Endothelial cell of umbilical vein (primary cell): ENCODE data around the gene PAXX. TPM values are rescaled to one million over a fixed set of nuclear protein-coding genes. Genes with fewer than 3 reads are reported as not detected.

Experiments
- BruUV-seq: library from RNA; stranded (reverse); fragments of 400-500 nt; replicated peaks from 2 replicates; lab custom pipeline; 2021; lab: Mats Ljungman, UMichigan
- CTCF ChIA-PET: fragments of 300-600, 350-600 bp; sonication (Branson Sonifier 250); formaldehyde crosslinking; loops from one replicate; lab custom pipeline; 2021; ENCODE audit warnings: antibody characterized with exemption, inconsistent platforms; lab: Charles Lee
- POLR2A ChIA-PET: fragments of 300-600, 350-600 bp; sonication (Branson Sonifier 250); formaldehyde crosslinking; loops from one replicate; lab custom pipeline; 2021; ENCODE audit warnings: antibody characterized with exemption, inconsistent platforms; lab: Charles Lee
- DNase-seq: peaks from one replicate; pipeline ENCODE4 v3.0.0-alpha.2; 2011; ENCODE audit warnings: low read depth, low spot score
- FAIRE-seq: peaks from 2 replicates; lab custom pipeline; 2011; peaks lifted over from hg19 to GRCh38; lab: Jason Lieb, UNC
- H2AFZ ChIP-seq: 2 replicates; pipeline ENCODE4 v1.6.0; 2012; ENCODE audit warnings: low read depth, low read length, control low read depth, inconsistent platforms
- H3K27ac ChIP-seq: 2 replicates; pipeline ENCODE4 v1.5.1; 2011; ENCODE audit warnings: low read depth, mild to moderate bottlenecking, control low read depth, low read length, moderate library complexity; ENCODE audit not compliant: insufficient read depth
- H3K27me3 ChIP-seq, 2 experiments: 2 replicates each; pipeline versions ENCODE4 v1.6.0 to v1.6.1; 2011; ENCODE audit warnings: low read length in 2 of 2, mixed read lengths in 1 of 2; ENCODE audit not compliant: control insufficient read depth in 2 of 2, insufficient read depth in 2 of 2
- H3K36me3 ChIP-seq, 2 experiments: 2 replicates in 1 of 2; 3 replicates in 1 of 2; pipeline ENCODE4 v1.5.1; 2011; ENCODE audit warnings: low read length in 2 of 2, mild to moderate bottlenecking in 1 of 2, moderate library complexity in 1 of 2; ENCODE audit not compliant: control insufficient read depth in 2 of 2, insufficient read depth in 2 of 2; ENCODE audit errors: extremely low read depth in 1 of 2
- H3K4me1 ChIP-seq: 3 replicates; pipeline ENCODE4 v1.5.1; 2011; ENCODE audit warnings: mild to moderate bottlenecking, low read length; ENCODE audit not compliant: control insufficient read depth, insufficient read depth; ENCODE audit errors: extremely low read depth
- H3K4me2 ChIP-seq: 2 replicates; pipeline ENCODE4 v1.6.1; 2011; ENCODE audit warnings: low read length, control low read depth, mixed read lengths; ENCODE audit not compliant: insufficient read depth
- H3K4me3 ChIP-seq, 3 experiments: fragments of 200-600 bp in 1 of 3; sonication (generic), shearing (Covaris generic) in 1 of 3; replicated peaks in 1 of 3; 2 replicates each; pipeline ENCODE4 v1.5.1; 2011 to 2016; ENCODE audit warnings: control low read depth in 3 of 3, low read length in 3 of 3, mild to moderate bottlenecking in 2 of 3, inconsistent platforms in 1 of 3, low read depth in 1 of 3, moderate library complexity in 1 of 3; ENCODE audit not compliant: insufficient read depth in 1 of 3
- H3K79me2 ChIP-seq: 2 replicates; pipeline ENCODE4 v1.6.0; 2012; ENCODE audit warnings: low read length, inconsistent platforms; ENCODE audit not compliant: control insufficient read depth, insufficient read depth
- H3K9ac ChIP-seq: replicated peaks from 2 replicates; pipeline ENCODE3; 2011; ENCODE audit warnings: low read length, control low read depth; ENCODE audit not compliant: insufficient read depth; ENCODE audit errors: extremely low read depth
- H3K9me1 ChIP-seq: replicated peaks from 3 replicates; pipeline ENCODE4 v1.6.0; 2011; ENCODE audit warnings: mild to moderate bottlenecking, low read length; ENCODE audit not compliant: control insufficient read depth, insufficient read depth; ENCODE audit errors: extremely low read depth
- H3K9me3 ChIP-seq: replicated peaks from 2 replicates; pipeline ENCODE4 v1.5.1; 2012; ENCODE audit warnings: low read length, inconsistent platforms; ENCODE audit not compliant: control insufficient read depth, insufficient read depth
- H4K20me1 ChIP-seq: replicated peaks from 2 replicates; pipeline ENCODE3; 2011; ENCODE audit warnings: mild to moderate bottlenecking, low read length; ENCODE audit not compliant: control insufficient read depth, insufficient read depth; ENCODE audit errors: extremely low read depth
- EZH2 ChIP-seq: IDR thresholded peaks from 2 replicates; pipeline ENCODE4 v1.6.1; 2012; ENCODE audit warnings: borderline replicate concordance, low read depth, mild to moderate bottlenecking, moderate library complexity, low read length, inconsistent platforms; ENCODE audit not compliant: severe bottlenecking
- FOS ChIP-seq: IDR thresholded peaks from 2 replicates; pipeline ENCODE4 v1.6.1; 2011; ENCODE audit warnings: mild to moderate bottlenecking, low read length, moderate library complexity, borderline replicate concordance; ENCODE audit not compliant: insufficient read depth
- GATA2 ChIP-seq: IDR thresholded peaks from 2 replicates; pipeline ENCODE4 v1.7.0; 2011; ENCODE audit warnings: low read depth, mild to moderate bottlenecking, moderate library complexity, mixed read lengths, low read length; ENCODE audit not compliant: insufficient read length, insufficient read depth
- JUN ChIP-seq: IDR thresholded peaks from 2 replicates; pipeline ENCODE4 v1.6.1; 2011; ENCODE audit warnings: borderline replicate concordance, low read depth; ENCODE audit not compliant: insufficient read length, insufficient read depth
- MAX ChIP-seq: IDR thresholded peaks from 2 replicates; pipeline ENCODE4 v1.6.1; 2011; ENCODE audit not compliant: insufficient read depth, insufficient read length
- MYC ChIP-seq: IDR thresholded peaks from one replicate; pipeline ENCODE4 v1.6.1; 2011; ENCODE audit warnings: mild to moderate bottlenecking, low read depth, low read length
- POLR2A ChIP-seq: IDR thresholded peaks from 2 replicates; pipeline ENCODE4 v1.6.1; 2012; ENCODE audit warnings: low read depth, mild to moderate bottlenecking, control low read depth, low read length
- POLR2AphosphoS5 ChIP-seq: IDR thresholded peaks from 2 replicates; pipeline ENCODE4 v1.6.1; 2012; ENCODE audit warnings: low read depth, mild to moderate bottlenecking, control low read depth, low read length, moderate library complexity; ENCODE audit not compliant: insufficient read depth
- dilution Hi-C: fragments of 300-500 bp; cut with MboI; formaldehyde crosslinking; loops from one replicate; pipeline ENCODE4 v1.15.0; 2019; ENCODE audit warnings: low sequenced_read_pairs; ENCODE audit not compliant: extremely low pct_ligation_motif_present
- intact Hi-C: fragments of 100-400 bp; cut with micrococcal nuclease; formaldehyde crosslinking; loops from one replicate; pipeline ENCODE4 v1.10.0; 2022
- polyA plus RNA-seq, 4 experiments: library from polyadenylated mRNA; depleted of rRNA in 3 of 4; stranded (reverse) in 3 of 4; unstranded in 1 of 4; fragments of >200 nt; gene quantifications; 2 replicates each; pipeline versions ENCODE4 v1.2.1 to v1.2.3, GENCODE V29; 2011 to 2012; ENCODE audit warnings: missing spikeins in 1 of 4
- total RNA-seq: library from RNA; stranded (reverse); gene quantifications from 2 replicates; pipeline ENCODE4 v1.2.3, GENCODE V29; 2021
- TF ChIP-seq, protein P1 (sequence below), 2 donors: IDR thresholded peaks; 1 replicate in 1 of 2; 2 replicates in 1 of 2; pipeline ENCODE4 v1.5.1; 2011; ENCODE audit warnings: low read length in 2 of 2, mild to moderate bottlenecking in 2 of 2, moderate library complexity in 2 of 2, control low read depth in 1 of 2, inconsistent platforms in 1 of 2, low read depth in 1 of 2; ENCODE audit not compliant: insufficient read depth in 1 of 2; ENCODE audit errors: extremely low read depth in 1 of 2

PAXX gene
- total and polyA plus RNA-seq, 2 donors (not counting 3 experiments of a cell fraction or from before 2014, with no cell fraction given), result 34.0 to 35.0 TPM

DNA sequence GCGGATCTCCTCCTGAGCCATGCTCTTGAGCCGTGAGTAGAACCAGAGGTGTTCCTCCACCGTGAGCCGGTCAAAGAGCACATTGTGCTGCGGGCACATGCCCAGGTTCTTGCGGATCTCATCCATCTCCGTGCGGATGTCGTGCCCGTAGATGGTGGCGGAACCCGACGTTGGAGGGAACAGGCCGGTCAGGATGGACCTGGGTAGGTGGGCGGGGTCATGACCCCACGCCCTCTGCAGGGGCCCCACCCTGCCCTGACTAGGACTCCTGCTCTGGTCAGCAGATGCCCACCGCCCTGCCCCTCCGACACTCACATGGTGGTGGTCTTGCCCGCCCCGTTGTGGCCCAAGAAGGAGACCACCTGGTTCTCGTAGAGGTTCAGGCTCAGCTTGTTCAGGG lies 23.8 kb downstream of the PAXX start:
- ChIA-PET CTCF (interaction anchor here (2.0 kb wide), 1 partner anchor 13 kb away, joined by 10 read pairs; no protein-coding TSS in a partner anchor), POLR2A (no interaction called here)
- no peaks in the 10 kb centered on the region for H3K4me1 ChIP-seq
- H3K4me3 ChIP-seq, result no peak overlapping the region
- no peak overlapping the region for H3K4me2 ChIP-seq
- H3K27me3 ChIP-seq, result no peaks in the 10 kb centered on the region
- TF ChIP-seq, protein P1, sequence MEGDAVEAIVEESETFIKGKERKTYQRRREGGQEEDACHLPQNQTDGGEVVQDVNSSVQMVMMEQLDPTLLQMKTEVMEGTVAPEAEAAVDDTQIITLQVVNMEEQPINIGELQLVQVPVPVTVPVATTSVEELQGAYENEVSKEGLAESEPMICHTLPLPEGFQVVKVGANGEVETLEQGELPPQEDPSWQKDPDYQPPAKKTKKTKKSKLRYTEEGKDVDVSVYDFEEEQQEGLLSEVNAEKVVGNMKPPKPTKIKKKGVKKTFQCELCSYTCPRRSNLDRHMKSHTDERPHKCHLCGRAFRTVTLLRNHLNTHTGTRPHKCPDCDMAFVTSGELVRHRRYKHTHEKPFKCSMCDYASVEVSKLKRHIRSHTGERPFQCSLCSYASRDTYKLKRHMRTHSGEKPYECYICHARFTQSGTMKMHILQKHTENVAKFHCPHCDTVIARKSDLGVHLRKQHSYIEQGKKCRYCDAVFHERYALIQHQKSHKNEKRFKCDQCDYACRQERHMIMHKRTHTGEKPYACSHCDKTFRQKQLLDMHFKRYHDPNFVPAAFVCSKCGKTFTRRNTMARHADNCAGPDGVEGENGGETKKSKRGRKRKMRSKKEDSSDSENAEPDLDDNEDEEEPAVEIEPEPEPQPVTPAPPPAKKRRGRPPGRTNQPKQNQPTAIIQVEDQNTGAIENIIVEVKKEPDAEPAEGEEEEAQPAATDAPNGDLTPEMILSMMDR (IDR thresholded peaks at IDR 0.05; ENCODE audit: extremely low read depth in 1 of 2, insufficient read depth in 1 of 2, low read depth in 1 of 2, low read length in 2 of 2), result no peak
- TF ChIP-seq MYC, result no peak
- no peak for TF ChIP-seq POLR2AphosphoS5
- no peak for TF ChIP-seq GATA2
- no peak for TF ChIP-seq JUN
- no peak for TF ChIP-seq FOS
- TF ChIP-seq POLR2A, result no peak
- TF ChIP-seq MAX, result no peak
- no peak for TF ChIP-seq EZH2
- no peak for DNase-seq
- H4K20me1 ChIP-seq, result no peaks in the 10 kb centered on the region
- no peak overlapping the region for H2AFZ ChIP-seq
- no peaks in the 10 kb centered on the region for H3K9me3 ChIP-seq
- dilution Hi-C loops, result no loop called here
- intact Hi-C loops, result no loop called here
- H3K9ac ChIP-seq, result no peak overlapping the region
- no peaks in the 10 kb centered on the region for H3K9me1 ChIP-seq
- BruUV-seq, result no TSS peak
- FAIRE-seq, result no peak
- no peaks in the 10 kb centered on the region for H3K79me2 ChIP-seq
- no peak overlapping the region for H3K27ac ChIP-seq
- no peaks in the 10 kb centered on the region for H3K36me3 ChIP-seq
